ENCODE results near the gene CHRNA4. TPM values are rescaled to one million over a fixed set of nuclear protein-coding genes. Genes with fewer than 3 reads are reported as not detected.
"Not testable (repeated sequence)": the region's sequence is repeated elsewhere in the genome, so short reads cannot be mapped to it uniquely, and the experiment has no call there.

CHRNA4 gene
- polyA plus RNA-seq, 4 donors: 1.6 to 24.5 (median 7.5) TPM

GRCh38 chr20:63339154-63340094, 21.7 kb downstream of the CHRNA4 start:
- not testable (repeated sequence) for DNase-seq (ENCODE audit: low read depth in 4 of 4, low spot score in 3 of 4)

DNA sequence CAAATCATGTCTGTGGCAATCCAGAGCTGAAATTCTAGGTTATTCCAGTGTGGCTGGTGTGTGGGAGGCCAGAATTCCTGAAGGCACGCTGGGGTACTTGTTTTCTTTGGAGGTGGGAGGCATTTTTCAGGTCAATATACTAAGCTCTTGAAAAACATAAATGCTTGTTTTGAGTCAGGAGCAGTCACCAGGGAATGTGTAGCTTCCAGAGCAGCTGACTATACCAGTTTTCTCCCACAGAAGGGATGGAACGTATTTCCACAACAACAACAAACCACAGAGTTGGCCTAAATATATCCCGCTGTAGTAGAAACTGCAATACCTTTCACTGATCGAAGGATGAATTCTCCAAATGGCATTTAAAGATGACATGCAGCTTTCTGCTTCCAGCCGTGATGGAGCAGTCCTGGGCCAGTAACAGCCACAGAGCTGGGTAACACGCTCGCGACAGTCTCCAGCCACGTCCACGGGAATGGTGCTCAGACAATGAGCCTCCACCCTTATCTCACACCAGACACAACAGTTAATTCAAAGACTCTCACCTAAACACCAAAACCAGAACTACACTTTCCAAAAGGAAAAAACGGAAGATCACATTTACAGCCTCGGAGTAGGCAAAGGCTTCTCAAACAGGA, 23.2 kb downstream of the CHRNA4 start:
- DNase-seq (ENCODE audit: low read depth in 4 of 4, low spot score in 3 of 4): no peak

DNA sequence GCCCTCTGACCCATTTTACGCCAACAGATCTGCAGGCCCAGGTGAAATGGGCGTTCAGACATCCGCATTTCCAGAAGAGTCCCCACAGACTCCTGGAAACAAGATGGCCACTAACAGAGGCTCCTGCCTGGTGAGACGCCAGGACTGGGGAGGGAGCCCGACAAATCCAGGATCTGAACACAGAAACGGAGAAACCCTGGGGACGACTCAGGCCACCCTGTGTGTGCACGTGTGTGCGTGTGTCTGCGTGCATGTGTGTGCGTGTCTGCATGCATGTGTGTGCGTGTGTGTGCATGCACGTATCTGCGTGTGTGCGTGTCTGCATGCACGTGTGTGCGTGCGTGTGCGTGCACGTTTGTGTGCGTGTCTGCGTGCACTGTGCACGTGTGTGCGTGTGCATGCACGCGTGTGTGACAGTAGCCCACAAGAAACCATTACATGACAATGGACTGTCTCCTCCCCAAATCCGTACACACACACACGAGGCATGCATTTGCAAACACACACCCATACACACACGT, 24.9 kb downstream of the CHRNA4 start:
- no peak for DNase-seq (ENCODE audit: low read depth in 4 of 4, low spot score in 3 of 4)

DNA sequence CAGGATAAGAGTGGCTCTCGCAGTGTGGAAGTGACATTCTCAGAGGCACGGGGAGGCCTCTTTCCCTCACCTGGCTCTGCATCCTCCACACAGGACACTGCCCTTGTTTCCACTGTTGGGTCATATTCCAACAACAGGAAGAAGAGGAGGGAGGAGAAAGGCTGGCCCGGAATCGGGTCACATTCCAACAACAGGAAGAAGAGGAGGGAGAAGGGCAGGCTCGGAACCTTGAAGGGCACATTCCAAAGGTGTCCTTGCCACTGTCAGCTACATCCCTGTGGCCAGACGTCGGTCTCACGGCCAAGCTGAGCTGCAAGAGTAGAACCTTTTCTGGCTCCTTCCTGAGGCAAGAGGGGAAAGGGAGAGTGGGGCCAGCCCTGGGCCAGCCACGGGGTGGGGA, 25.4 kb downstream of the CHRNA4 start:
- DNase-seq (ENCODE audit: low read depth in 4 of 4, low spot score in 3 of 4): no peak

- DNase-seq (ENCODE audit: low read depth in 4 of 4, low spot score in 3 of 4): not testable (repeated sequence)
Observed at GRCh38 chr20:63335060-63335459, 26.1 kb downstream of the CHRNA4 start.

GRCh38 chr20:63334356-63334755, 26.8 kb downstream of the CHRNA4 start:
- DNase-seq (ENCODE audit: low read depth in 4 of 4, low spot score in 3 of 4): no peak

GRCh38 chr20:63333241-63333836, 27.8 kb downstream of the CHRNA4 start:
- DNase-seq (ENCODE audit: low read depth in 4 of 4, low spot score in 3 of 4): no peak

DNA sequence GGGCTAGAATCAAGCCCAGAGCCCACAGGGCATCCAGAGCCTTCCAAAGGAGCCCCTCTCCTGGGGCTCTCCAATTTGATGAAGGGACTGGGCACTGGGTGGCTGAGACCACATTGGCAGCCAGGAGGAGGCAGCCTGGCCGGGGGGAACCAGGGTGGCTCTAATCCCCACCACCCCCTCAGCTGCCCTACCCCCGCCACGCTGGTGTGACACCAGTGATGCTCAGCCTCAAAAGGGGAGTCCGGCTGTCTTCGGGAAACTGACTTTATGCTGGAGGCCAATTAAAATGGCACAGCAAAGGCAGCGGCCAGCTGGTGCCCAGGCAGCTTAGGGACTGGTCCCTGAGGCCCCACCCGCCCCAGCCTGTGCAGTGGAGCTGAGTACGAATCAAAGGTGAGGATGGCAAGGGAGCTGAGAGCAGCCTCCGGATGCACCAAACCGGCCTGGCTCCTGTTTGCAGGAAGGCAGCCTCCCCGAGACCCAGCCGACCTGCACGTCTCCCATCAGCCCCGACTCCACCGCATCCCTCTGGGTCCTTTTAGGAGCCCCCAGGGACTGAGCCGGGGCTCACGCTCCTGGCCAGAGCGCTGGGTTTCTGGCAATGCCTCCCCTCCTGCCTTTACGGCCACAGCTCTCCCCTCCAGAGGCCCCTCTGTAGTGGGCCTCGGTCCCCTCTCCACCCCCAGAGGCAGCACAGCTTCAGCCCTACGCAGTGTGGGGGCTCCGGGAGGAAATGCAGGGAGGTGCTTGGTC, 28.5 kb downstream of the CHRNA4 start:
- DNase-seq (ENCODE audit: low read depth in 4 of 4, low spot score in 3 of 4): no peak

DNA sequence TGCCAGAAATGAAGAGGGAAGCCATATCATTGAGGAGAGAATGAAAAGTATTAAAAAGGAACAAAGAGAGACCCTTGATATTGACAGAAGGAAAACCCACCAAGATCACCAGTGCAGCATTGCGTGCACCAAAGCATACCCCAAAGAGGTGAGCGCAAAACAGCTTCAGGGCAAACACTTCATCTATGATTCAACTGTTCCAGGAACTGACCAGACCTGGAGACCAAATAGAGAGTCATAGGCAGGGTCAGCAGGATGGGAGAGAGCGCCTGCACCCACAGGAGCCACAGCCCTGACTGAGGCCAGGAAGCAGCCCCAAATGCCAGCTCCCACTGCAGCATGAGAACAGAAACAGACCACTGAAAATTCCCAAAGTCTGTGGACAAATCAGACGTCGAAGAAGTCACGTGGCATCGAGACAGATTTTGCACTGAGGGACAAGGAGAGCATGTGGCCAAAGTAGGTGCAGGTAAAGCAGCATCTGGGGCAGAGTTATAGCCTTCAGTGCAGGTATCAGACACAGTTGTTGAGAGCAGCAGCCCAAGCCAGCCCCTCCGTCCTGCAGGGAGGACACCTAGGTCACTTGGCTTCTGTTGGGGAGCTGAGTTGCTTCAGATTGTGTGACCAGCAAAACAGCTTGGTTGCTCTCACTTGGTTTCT, 29.3 kb downstream of the CHRNA4 start:
- DNase-seq (ENCODE audit: low read depth in 4 of 4, low spot score in 3 of 4): no peak

- no peak for DNase-seq (ENCODE audit: low read depth in 4 of 4, low spot score in 3 of 4)
Observed at GRCh38 chr20:63330940-63331339, 30.2 kb downstream of the CHRNA4 start.

GRCh38 chr20:63330084-63330760, 30.9 kb downstream of the CHRNA4 start:
- DNase-seq (ENCODE audit: low read depth in 4 of 4, low spot score in 3 of 4): no peak

- no peak for DNase-seq (ENCODE audit: low read depth in 4 of 4, low spot score in 3 of 4)
Observed at GRCh38 chr20:63329331-63330083, 31.6 kb downstream of the CHRNA4 start.

DNA sequence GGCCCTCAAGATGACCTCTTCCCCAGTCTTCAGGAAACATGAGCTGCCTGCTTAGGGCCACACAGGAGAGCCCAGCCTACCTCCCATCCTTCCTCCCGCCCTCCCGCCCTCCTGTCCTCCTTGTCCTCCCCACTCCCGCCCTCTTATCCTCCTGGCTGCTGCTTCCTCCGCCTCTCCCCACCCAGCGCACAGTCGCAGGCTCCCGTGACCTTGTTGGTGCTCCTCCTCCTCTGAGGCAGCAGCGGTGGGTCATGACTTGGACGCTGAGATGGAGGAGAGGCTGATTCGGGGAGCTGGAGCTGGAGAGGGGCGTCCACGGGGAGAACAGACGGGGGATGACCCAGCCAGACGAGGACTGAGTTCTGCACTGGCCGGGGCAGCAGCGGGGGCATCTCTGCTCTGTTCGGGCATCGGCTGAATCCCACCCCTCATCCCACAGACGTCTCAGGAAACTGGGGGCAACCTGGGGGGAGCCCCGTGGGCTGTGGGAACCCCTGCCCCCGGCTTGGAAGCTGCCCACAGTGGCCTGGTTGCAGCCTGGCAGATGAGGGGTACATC, 32.4 kb downstream of the CHRNA4 start:
- no peak for DNase-seq (ENCODE audit: low read depth in 4 of 4, low spot score in 3 of 4)

GRCh38 chr20:63328026-63328700, 33.0 kb downstream of the CHRNA4 start:
- DNase-seq (ENCODE audit: low read depth in 4 of 4, low spot score in 3 of 4): no peak

DNA sequence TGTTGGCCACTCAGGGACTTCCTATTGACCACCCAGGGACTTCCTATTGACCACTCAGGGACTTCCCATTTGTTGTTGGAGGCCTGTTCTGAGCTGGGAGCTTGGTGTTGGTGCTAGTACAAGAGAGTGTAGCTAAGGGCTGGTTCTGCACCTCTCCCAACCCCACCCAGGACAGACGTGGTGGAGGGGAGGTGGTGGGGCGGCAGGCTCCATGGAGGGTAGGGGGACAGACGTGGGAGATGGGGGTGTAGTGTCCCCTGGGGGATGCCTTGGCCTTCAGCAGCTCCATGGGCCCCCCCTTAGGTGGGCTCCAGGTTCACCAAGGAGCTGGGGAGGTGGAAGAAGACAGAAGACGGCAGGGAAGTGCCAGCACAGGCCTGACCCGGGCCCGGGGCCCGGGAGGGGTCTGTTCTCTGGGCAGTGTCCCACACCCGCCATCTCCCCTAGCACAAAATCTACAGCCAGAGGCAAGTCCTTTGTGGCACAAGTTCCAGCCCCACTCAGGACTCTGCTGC, 33.9 kb downstream of the CHRNA4 start:
- no peak for DNase-seq (ENCODE audit: low read depth in 4 of 4, low spot score in 3 of 4)

- no peak for DNase-seq (ENCODE audit: low read depth in 4 of 4, low spot score in 3 of 4)
Observed at GRCh38 chr20:63326314-63327230, 34.6 kb downstream of the CHRNA4 start.

Measured in left renal pelvis (tissue), 4 donors.